IPS-18a (cell line): ENCODE results near the gene LRFN2.

Experiments
- H3K27ac ChIP-seq: one replicate; pipeline ENCODE4 v1.5.1; 2013; ENCODE audit warnings: low read length
- H3K27me3 ChIP-seq: one replicate; pipeline ENCODE4 v1.6.1; 2013; ENCODE audit warnings: mild to moderate bottlenecking, low read length; ENCODE audit not compliant: control insufficient read depth, insufficient read depth
- H3K36me3 ChIP-seq: one replicate; pipeline ENCODE4 v1.6.1; 2013; ENCODE audit warnings: low read depth, low read length; ENCODE audit not compliant: control insufficient read depth
- H3K4me1 ChIP-seq: one replicate; pipeline ENCODE4 v1.6.1; 2013; ENCODE audit warnings: low read depth, low read length; ENCODE audit not compliant: control insufficient read depth
- H3K4me3 ChIP-seq: one replicate; pipeline ENCODE4 v1.5.1; 2013; ENCODE audit warnings: low read length
- H3K9ac ChIP-seq: one replicate; pipeline ENCODE4 v1.6.1; 2013; ENCODE audit warnings: mild to moderate bottlenecking, low read length, moderate library complexity
- H3K9me3 ChIP-seq: one replicate; pipeline ENCODE4 v1.6.1; 2013; ENCODE audit warnings: low read depth, low read length; ENCODE audit not compliant: control insufficient read depth

Gene LRFN2

GRCh38 chr6:40349123-40349900 is 237.9 kb downstream of the LRFN2 start:
- Histone ChIP-seq H3K9me3 (no peaks in the 10 kb centered on the region), H3K4me1 (peaks cover 31% of the 10 kb centered on the region), H3K36me3 (no peaks in the 10 kb centered on the region), H3K27me3 (no peaks in the 10 kb centered on the region), H3K27ac (no peak overlapping the region), H3K4me3 (no peak overlapping the region), H3K9ac (no peak overlapping the region)

- no peaks in the 10 kb centered on the region for H3K9me3 ChIP-seq
- H3K4me3 ChIP-seq = no peak overlapping the region
- H3K4me1 ChIP-seq = peaks cover 34% of the 10 kb centered on the region
- no peak overlapping the region for H3K9ac ChIP-seq
- no peaks in the 10 kb centered on the region for H3K36me3 ChIP-seq
- H3K27me3 ChIP-seq = no peaks in the 10 kb centered on the region
- no peak overlapping the region for H3K27ac ChIP-seq
These were observed 238.6 kb downstream of the LRFN2 start for GRCh38 chr6:40348591-40348990.

- H3K9ac ChIP-seq = no peak overlapping the region
- H3K9me3 ChIP-seq = no peaks in the 10 kb centered on the region
- no peak overlapping the region for H3K4me3 ChIP-seq
- H3K4me1 ChIP-seq = peaks cover 36% of the 10 kb centered on the region
- no peaks in the 10 kb centered on the region for H3K27me3 ChIP-seq
- H3K36me3 ChIP-seq = no peaks in the 10 kb centered on the region
- H3K27ac ChIP-seq = no peak overlapping the region
These were observed 239.6 kb downstream of the LRFN2 start for GRCh38 chr6:40347571-40348011.

GRCh38 chr6:40346246-40346645 is 240.9 kb downstream of the LRFN2 start:
- H3K27me3 ChIP-seq = no peaks in the 10 kb centered on the region
- H3K9me3 ChIP-seq = no peaks in the 10 kb centered on the region
- peaks cover 44% of the 10 kb centered on the region for H3K4me1 ChIP-seq
- no peak overlapping the region for H3K9ac ChIP-seq
- no peaks in the 10 kb centered on the region for H3K36me3 ChIP-seq
- no peak overlapping the region for H3K27ac ChIP-seq
- H3K4me3 ChIP-seq = no peak overlapping the region

- H3K36me3 ChIP-seq = no peaks in the 10 kb centered on the region
- H3K4me3 ChIP-seq = no peak overlapping the region
- H3K4me1 ChIP-seq = peaks cover 44% of the 10 kb centered on the region
- no peaks in the 10 kb centered on the region for H3K27me3 ChIP-seq
- H3K27ac ChIP-seq = no peak overlapping the region
- H3K9me3 ChIP-seq = no peaks in the 10 kb centered on the region
- H3K9ac ChIP-seq = no peak overlapping the region
These were observed 242.5 kb downstream of the LRFN2 start for GRCh38 chr6:40344566-40345167.

- Histone ChIP-seq H3K9ac (no peak overlapping the region), H3K9me3 (no peaks in the 10 kb centered on the region), H3K4me1 (peaks cover 38% of the 10 kb centered on the region), H3K4me3 (no peak overlapping the region), H3K36me3 (no peaks in the 10 kb centered on the region), H3K27ac (no peak overlapping the region), H3K27me3 (no peaks in the 10 kb centered on the region)
These were observed 243.1 kb downstream of the LRFN2 start for GRCh38 chr6:40343877-40344565.

- Histone ChIP-seq H3K4me1 (peaks cover 32% of the 10 kb centered on the region), H3K9me3 (no peaks in the 10 kb centered on the region), H3K27me3 (no peaks in the 10 kb centered on the region), H3K27ac (no peak overlapping the region), H3K4me3 (no peak overlapping the region), H3K9ac (no peak overlapping the region), H3K36me3 (no peaks in the 10 kb centered on the region)
These were observed 243.8 kb downstream of the LRFN2 start for GRCh38 chr6:40343318-40343876.

- no peaks in the 10 kb centered on the region for H3K9me3 ChIP-seq
- no peaks in the 10 kb centered on the region for H3K36me3 ChIP-seq
- no peak overlapping the region for H3K4me3 ChIP-seq
- H3K27ac ChIP-seq = no peak overlapping the region
- H3K9ac ChIP-seq = no peak overlapping the region
- H3K4me1 ChIP-seq = peaks cover 27% of the 10 kb centered on the region
- no peaks in the 10 kb centered on the region for H3K27me3 ChIP-seq
These were observed 244.4 kb downstream of the LRFN2 start for GRCh38 chr6:40342723-40343122.

- Histone ChIP-seq H3K4me3 (no peak overlapping the region), H3K9ac (no peak overlapping the region), H3K4me1 (peaks cover 22% of the 10 kb centered on the region), H3K27ac (no peak overlapping the region), H3K9me3 (no peaks in the 10 kb centered on the region), H3K27me3 (no peaks in the 10 kb centered on the region), H3K36me3 (no peaks in the 10 kb centered on the region)
These were observed 245.4 kb downstream of the LRFN2 start for GRCh38 chr6:40341726-40342125.
